Large intestine (tissue), 12 donors: ENCODE data around the gene CCDC8. TPM values are rescaled to one million over a fixed set of nuclear protein-coding genes. Genes with fewer than 3 reads are reported as not detected.

Experiments used
- DNase-seq, 2 donors: peaks; one replicate each; pipeline versions ENCODE4 v3.0.0 to v3.0.0-alpha.2; 2013
- H3K27ac ChIP-seq: one replicate; pipeline ENCODE4 v1.5.1; 2013; ENCODE audit warnings: low read length
- H3K27me3 ChIP-seq: 2 replicates; pipeline ENCODE4 v1.6.1; 2013; ENCODE audit warnings: low read length; ENCODE audit not compliant: control insufficient read depth, insufficient read depth
- H3K36me3 ChIP-seq: 2 replicates; pipeline ENCODE4 v1.6.1; 2013; ENCODE audit warnings: low read length; ENCODE audit not compliant: control insufficient read depth, insufficient read depth
- H3K4me1 ChIP-seq: one replicate; pipeline ENCODE4 v1.6.1; 2013; ENCODE audit warnings: low read length; ENCODE audit not compliant: control insufficient read depth, insufficient read depth
- H3K4me3 ChIP-seq: one replicate; pipeline ENCODE4 v1.5.1; 2013; ENCODE audit warnings: low read length
- H3K9me3 ChIP-seq: one replicate; pipeline ENCODE4 v1.6.1; 2013; ENCODE audit warnings: mild to moderate bottlenecking, low read depth, low read length, moderate library complexity; ENCODE audit not compliant: control insufficient read depth
- WGBS: methylation state at CpG from one replicate; pipeline ENCODE4 v1.1.5; 2013; ENCODE audit warnings: low lambda C conversion rate; ENCODE audit not compliant: insufficient coverage; 5-methylcytosine and 5-hydroxymethylcytosine counted together
- long read RNA-seq, 11 donors: transcript quantifications; one replicate each; lab custom pipeline, GENCODE V29; 2026
- polyA plus RNA-seq: library from polyadenylated mRNA; unstranded; fragments of 120-200 nt; gene quantifications from one replicate; pipeline ENCODE4 v1.2.1, GENCODE V29; 2013

The CCDC8 gene, protein sequence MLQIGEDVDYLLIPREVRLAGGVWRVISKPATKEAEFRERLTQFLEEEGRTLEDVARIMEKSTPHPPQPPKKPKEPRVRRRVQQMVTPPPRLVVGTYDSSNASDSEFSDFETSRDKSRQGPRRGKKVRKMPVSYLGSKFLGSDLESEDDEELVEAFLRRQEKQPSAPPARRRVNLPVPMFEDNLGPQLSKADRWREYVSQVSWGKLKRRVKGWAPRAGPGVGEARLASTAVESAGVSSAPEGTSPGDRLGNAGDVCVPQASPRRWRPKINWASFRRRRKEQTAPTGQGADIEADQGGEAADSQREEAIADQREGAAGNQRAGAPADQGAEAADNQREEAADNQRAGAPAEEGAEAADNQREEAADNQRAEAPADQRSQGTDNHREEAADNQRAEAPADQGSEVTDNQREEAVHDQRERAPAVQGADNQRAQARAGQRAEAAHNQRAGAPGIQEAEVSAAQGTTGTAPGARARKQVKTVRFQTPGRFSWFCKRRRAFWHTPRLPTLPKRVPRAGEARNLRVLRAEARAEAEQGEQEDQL
- polyA plus RNA-seq: 44.8 TPM
- long read RNA-seq, donor 1, transcript CCDC8-201 (1 exons, 3,186 nt): major isoform, 44 of 44 reads
- long read RNA-seq, donor 1, partial matches to known transcripts: 0 of 44 reads
- long read RNA-seq, donor 1, other reads (novel, unspliced or antisense): 0 of 44 reads
- long read RNA-seq, donor 2, transcript CCDC8-201 (1 exons, 3,186 nt): major isoform, 75 of 75 reads
- long read RNA-seq, donor 2, partial matches to known transcripts: 0 of 75 reads
- long read RNA-seq, donor 2, other reads (novel, unspliced or antisense): 0 of 75 reads
- long read RNA-seq, donor 3, transcript CCDC8-201 (1 exons, 3,186 nt): major isoform, 145 of 145 reads
- long read RNA-seq, donor 3, partial matches to known transcripts: 0 of 145 reads
- long read RNA-seq, donor 3, other reads (novel, unspliced or antisense): 0 of 145 reads
- long read RNA-seq, donor 4, transcript CCDC8-201 (1 exons, 3,186 nt): major isoform, 13 of 13 reads
- long read RNA-seq, donor 4, partial matches to known transcripts: 0 of 13 reads
- long read RNA-seq, donor 4, other reads (novel, unspliced or antisense): 0 of 13 reads
- long read RNA-seq, donor 5, transcript CCDC8-201 (1 exons, 3,186 nt): major isoform, 36 of 36 reads
- long read RNA-seq, donor 5, partial matches to known transcripts: 0 of 36 reads
- long read RNA-seq, donor 5, other reads (novel, unspliced or antisense): 0 of 36 reads
- long read RNA-seq, donor 6, transcript CCDC8-201 (1 exons, 3,186 nt): major isoform, 61 of 61 reads
- long read RNA-seq, donor 6, partial matches to known transcripts: 0 of 61 reads
- long read RNA-seq, donor 6, other reads (novel, unspliced or antisense): 0 of 61 reads
- long read RNA-seq, donor 7, transcript CCDC8-201 (1 exons, 3,186 nt): major isoform, 36 of 36 reads
- long read RNA-seq, donor 7, partial matches to known transcripts: 0 of 36 reads
- long read RNA-seq, donor 7, other reads (novel, unspliced or antisense): 0 of 36 reads
- long read RNA-seq, donor 8, transcript CCDC8-201 (1 exons, 3,186 nt): major isoform, 102 of 102 reads
- long read RNA-seq, donor 8, partial matches to known transcripts: 0 of 102 reads
- long read RNA-seq, donor 8, other reads (novel, unspliced or antisense): 0 of 102 reads
- long read RNA-seq, donor 9, transcript CCDC8-201 (1 exons, 3,186 nt): major isoform, 58 of 58 reads
- long read RNA-seq, donor 9, partial matches to known transcripts: 0 of 58 reads
- long read RNA-seq, donor 9, other reads (novel, unspliced or antisense): 0 of 58 reads
- long read RNA-seq, donor 10, transcript CCDC8-201 (1 exons, 3,186 nt): major isoform, 71 of 71 reads
- long read RNA-seq, donor 10, partial matches to known transcripts: 0 of 71 reads
- long read RNA-seq, donor 10, other reads (novel, unspliced or antisense): 0 of 71 reads
- long read RNA-seq, donor 11, transcript CCDC8-201 (1 exons, 3,186 nt): major isoform, 56 of 56 reads
- long read RNA-seq, donor 11, partial matches to known transcripts: 0 of 56 reads
- long read RNA-seq, donor 11, other reads (novel, unspliced or antisense): 0 of 56 reads

DNA sequence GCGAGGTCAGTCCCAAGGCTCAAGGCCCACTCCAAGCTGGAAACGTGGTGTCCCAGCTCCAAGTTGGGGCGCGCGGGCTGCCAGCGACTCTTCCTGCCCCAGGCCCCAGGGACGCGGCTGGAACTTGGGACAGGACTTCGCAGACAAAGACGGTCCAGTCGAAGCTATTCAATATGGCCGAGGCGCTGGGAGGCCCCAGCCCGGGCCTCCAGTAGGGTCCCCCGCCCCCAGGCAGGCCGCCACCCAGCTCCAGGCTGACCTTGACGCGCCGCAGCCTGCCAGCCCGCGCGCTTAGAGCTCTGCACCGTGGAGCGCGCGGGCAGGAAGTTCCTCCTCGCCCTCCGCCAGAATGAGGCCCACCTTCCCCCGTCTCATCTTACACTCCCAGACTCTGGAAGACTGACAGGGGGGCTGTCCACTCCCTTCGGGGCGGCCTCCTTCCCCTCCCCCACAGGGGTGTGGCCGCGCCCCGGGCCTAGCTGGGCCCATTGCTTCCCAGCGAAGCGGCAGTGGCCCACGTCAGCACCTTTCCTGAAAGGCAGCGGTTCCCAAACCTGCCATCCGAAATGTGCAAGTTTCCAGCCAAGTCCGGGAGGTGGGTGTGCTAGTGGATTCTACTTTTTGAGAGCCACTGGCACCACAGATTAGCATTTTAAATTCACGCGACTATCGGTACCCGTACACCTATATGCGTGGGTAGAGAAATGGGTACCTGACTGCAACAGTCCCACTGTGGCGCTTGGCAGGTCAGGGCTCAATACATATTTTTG lies at the start of gene CCDC8:
Gene CCDC8, minus strand, starts transcription at position 303 of the 770 bp plus-strand sequence. CDS start 754 bp downstream, outside the sequence.
- WGBS: no CpG with 5 or more reads among the region's 46 CpGs
- H3K4me3 ChIP-seq: peak within 1 kb of the TSS; percentile 72

DNA sequence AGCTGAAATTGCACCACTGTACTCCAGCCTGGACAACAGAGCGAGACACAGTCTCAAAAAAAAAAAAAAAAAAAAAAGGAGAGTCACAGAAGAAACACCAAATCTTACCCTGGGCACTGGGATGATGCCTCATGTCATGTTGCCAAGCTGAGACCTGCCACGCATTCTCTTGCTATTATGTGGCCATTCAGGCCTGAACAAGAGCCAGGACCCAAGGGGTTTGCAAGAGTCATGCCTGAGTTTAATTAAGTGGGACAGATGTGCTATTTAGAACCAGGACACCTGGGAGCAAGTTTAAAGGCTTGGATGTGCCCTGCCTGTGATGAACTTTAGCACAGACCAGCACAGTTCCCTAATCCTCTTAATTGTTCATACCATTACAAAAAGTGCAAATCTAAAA lies 48.2 kb upstream of the CCDC8 start:
- Histone ChIP-seq H3K4me3 (no peak overlapping the region), H3K4me1 (no peaks in the 10 kb centered on the region), H3K27me3 (no peaks in the 10 kb centered on the region), H3K27ac (no peak overlapping the region), H3K9me3 (no peaks in the 10 kb centered on the region), H3K36me3 (no peaks in the 10 kb centered on the region)
- DNase-seq: no peak
- no CpG with 5 or more reads among the region's 2 CpGs for WGBS

More for the DNA sequence above, at the start of gene CCDC8:
- Histone ChIP-seq H3K27ac (peak within 1 kb of the TSS; percentile 89), H3K9me3 (no peaks in the 10 kb centered on the region), H3K36me3 (peaks cover 13% of the 10 kb centered on the region), H3K27me3 (no peaks in the 10 kb centered on the region), H3K4me1 (peaks cover 38% of the 10 kb centered on the region)
- peak; percentile 96 to 98 for DNase-seq

DNA sequence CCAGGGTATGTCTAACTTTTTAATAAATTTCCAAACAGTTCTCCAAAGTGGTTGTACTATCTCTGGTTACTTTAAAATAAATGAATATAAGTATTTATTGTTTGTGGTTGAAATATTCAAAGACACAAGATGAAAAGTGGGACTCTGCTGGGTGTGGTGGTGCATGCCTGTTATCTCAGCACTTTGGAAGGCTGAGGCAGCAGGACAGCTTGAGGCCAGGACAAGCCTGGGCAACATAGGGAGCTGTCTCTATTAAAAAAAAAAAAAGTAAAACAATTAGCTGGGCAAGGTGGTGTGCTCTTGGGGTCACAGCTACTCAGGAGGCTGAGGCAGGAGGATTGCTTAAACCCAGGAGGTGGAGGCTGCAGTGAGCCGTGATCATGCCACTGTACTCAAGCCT lies 47.6 kb upstream of the CCDC8 start:
- no peak overlapping the region for H3K4me3 ChIP-seq
- DNase-seq: no peak
- H3K27ac ChIP-seq: no peak overlapping the region
- H3K4me1 ChIP-seq: no peaks in the 10 kb centered on the region
- no peaks in the 10 kb centered on the region for H3K9me3 ChIP-seq
- no peaks in the 10 kb centered on the region for H3K36me3 ChIP-seq
- WGBS: no CpG with 5 or more reads among the region's 1 CpG
- no peaks in the 10 kb centered on the region for H3K27me3 ChIP-seq

DNA sequence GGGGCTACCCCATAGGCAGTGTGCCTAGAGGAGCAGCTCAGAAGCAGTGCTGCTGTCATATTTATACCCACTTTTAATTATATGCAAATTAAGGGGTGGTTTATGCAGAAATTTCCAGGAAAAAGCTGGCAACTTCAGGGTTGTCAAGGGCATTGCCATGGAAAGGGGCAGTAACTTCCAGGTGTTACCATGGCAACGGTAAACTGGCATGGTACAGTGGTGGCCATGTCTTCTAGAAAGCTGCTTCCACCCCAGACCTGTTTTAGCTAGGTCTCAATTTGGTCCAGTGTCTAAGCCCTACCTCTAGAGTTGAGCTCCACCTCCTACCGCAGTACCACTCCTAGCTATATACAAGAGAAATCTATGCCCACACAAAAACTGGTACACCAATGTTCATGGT lies 46.7 kb upstream of the CCDC8 start:
- H3K27ac ChIP-seq: no peak overlapping the region
- no peak for DNase-seq
- no peaks in the 10 kb centered on the region for H3K27me3 ChIP-seq
- H3K4me1 ChIP-seq: no peaks in the 10 kb centered on the region
- H3K9me3 ChIP-seq: no peaks in the 10 kb centered on the region
- WGBS: no CpG with 5 or more reads among the region's 2 CpGs
- no peaks in the 10 kb centered on the region for H3K36me3 ChIP-seq
- H3K4me3 ChIP-seq: no peak overlapping the region

DNA sequence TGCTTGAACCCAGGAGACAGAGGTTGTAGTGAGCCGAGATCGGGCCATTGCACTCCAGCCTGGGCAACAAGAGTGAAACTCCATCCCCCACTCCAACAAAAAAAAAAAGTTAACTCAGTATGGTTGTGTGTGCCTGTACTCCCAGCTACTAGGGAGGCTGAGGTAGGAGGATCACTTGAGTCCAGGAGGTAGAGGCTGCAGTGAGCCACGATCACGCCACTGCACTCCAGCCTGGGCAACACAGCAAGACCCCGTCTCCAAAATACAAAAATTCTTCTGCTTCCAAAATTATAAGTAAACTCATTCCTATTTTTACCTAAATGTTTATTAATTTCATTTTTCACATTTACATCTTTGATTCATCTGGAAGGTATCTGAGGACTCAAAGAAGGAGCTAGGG lies 43.6 kb upstream of the CCDC8 start:
- H3K36me3 ChIP-seq: no peaks in the 10 kb centered on the region
- H3K4me1 ChIP-seq: no peaks in the 10 kb centered on the region
- no peaks in the 10 kb centered on the region for H3K9me3 ChIP-seq
- H3K27ac ChIP-seq: no peak overlapping the region
- no peak for DNase-seq
- no peak overlapping the region for H3K4me3 ChIP-seq
- H3K27me3 ChIP-seq: no peaks in the 10 kb centered on the region
- 100% methylated on average over 1 of the region's 5 CpGs for WGBS

DNA sequence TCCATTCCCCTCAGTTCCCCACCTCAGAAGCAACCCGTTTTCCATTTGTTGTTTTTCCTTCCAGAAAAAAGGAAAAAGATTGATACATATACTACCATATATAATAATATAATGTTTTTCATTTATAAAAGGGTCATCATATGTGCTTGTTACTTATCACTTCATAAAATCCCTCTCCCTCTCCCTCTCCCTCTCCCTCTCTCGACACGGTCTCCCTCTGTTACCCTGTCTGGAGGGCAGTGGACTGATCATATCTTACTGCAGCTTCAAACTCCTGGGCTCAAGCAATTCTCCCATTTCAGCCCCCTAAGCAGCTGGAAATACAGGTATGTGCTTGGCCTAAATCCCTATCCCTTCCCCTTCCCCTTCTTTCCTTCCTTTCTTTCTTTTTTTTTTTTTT lies 40.9 kb upstream of the CCDC8 start:
- no CpG with 5 or more reads among the region's 3 CpGs for WGBS
- Histone ChIP-seq H3K27me3 (no peaks in the 10 kb centered on the region), H3K4me1 (no peaks in the 10 kb centered on the region), H3K4me3 (no peak overlapping the region), H3K27ac (no peak overlapping the region), H3K36me3 (no peaks in the 10 kb centered on the region), H3K9me3 (no peaks in the 10 kb centered on the region)
- no peak for DNase-seq

DNA sequence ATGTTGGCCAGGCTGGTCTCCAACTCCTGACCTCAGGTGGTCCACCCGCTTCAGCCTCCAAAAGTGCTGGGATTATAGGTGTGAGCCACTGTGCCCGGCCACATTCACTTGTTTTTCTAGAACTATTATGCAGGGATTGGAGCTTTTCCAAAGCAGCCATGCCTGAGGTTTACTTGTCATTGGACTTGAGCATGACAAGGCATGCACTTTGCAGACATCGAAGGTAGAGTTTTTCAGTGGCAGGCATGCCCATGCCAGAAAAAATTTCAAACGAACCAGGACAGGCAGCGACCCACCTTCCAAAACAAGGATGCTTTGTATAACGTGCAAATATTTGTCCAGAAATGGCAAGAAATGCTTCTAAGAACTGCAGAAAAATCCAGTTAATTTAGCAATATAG lies 40.3 kb upstream of the CCDC8 start:
- no peak overlapping the region for H3K4me3 ChIP-seq
- H3K9me3 ChIP-seq: no peaks in the 10 kb centered on the region
- no peaks in the 10 kb centered on the region for H3K27me3 ChIP-seq
- no CpG with 5 or more reads among the region's 6 CpGs for WGBS
- DNase-seq: no peak
- H3K36me3 ChIP-seq: no peaks in the 10 kb centered on the region
- no peak overlapping the region for H3K27ac ChIP-seq
- no peaks in the 10 kb centered on the region for H3K4me1 ChIP-seq

DNA sequence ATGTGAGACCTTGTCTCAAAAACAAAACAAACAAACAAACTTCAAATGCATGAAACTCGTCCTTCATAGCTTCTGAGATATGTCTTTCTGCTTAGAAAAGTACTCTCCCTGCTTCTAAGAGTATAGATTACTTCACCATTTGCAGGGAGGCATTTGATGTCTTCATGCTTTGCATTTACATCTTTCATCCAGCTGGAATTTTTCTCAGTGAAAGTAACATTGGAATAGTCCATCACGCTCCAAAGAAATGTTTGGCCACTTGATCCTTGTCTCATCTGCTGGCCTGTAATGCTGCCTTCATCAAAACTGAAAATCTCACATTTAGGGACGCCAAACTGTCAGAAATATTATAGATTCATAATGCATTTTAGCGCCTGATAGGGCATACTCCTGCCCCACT lies 38.8 kb upstream of the CCDC8 start:
- H3K36me3 ChIP-seq: no peaks in the 10 kb centered on the region
- H3K4me1 ChIP-seq: no peaks in the 10 kb centered on the region
- no peak overlapping the region for H3K4me3 ChIP-seq
- no peak for DNase-seq
- H3K27me3 ChIP-seq: no peaks in the 10 kb centered on the region
- no CpG with 5 or more reads among the region's 4 CpGs for WGBS
- no peaks in the 10 kb centered on the region for H3K9me3 ChIP-seq
- H3K27ac ChIP-seq: no peak overlapping the region
